HepG2 (cell line): ENCODE results near the gene ARFGEF3. TPM values are rescaled to one million over a fixed set of nuclear protein-coding genes. Genes with fewer than 3 reads are reported as not detected.

Source experiments
- ADNP ChIP-seq: sonication (generic); formaldehyde crosslinking; IDR thresholded peaks from 2 replicates; pipeline ENCODE4 v1.4.0; 2020; ENCODE audit warnings: missing genetic modification reagents
- E2F1 ChIP-seq: sonication (generic); formaldehyde crosslinking; IDR thresholded peaks from 2 replicates; pipeline ENCODE4 v1.5.0; 2020; ENCODE audit warnings: missing genetic modification reagents
- GTF3A ChIP-seq: sonication (generic); formaldehyde crosslinking; conservative IDR thresholded peaks from 2 replicates; pipeline ENCODE4 v1.4.0; 2020; ENCODE audit warnings: mild to moderate bottlenecking, missing genetic modification reagents
- JARID2 ChIP-seq: sonication (generic); formaldehyde crosslinking; IDR thresholded peaks from 2 replicates; pipeline ENCODE4 v1.8.1; 2023; ENCODE audit warnings: missing genetic modification reagents, inconsistent platforms; ENCODE audit not compliant: insufficient replicate concordance
- JUN ChIP-seq: sonication (generic); formaldehyde crosslinking; IDR thresholded peaks from 2 replicates; pipeline ENCODE4 v1.4.0; 2020; ENCODE audit warnings: mild to moderate bottlenecking, missing genetic modification reagents
- MIER3 ChIP-seq: IDR thresholded peaks from 2 replicates; pipeline ENCODE4 v1.6.1; 2016; ENCODE audit warnings: missing compliant biosample characterization, borderline replicate concordance
- NAIF1 ChIP-seq: sonication (generic); formaldehyde crosslinking; IDR thresholded peaks from 2 replicates; pipeline ENCODE4 v1.5.0; 2020; ENCODE audit warnings: mild to moderate bottlenecking, missing genetic modification reagents, borderline replicate concordance
- NR2F1 ChIP-seq, 2 experiments: fragments of 450-650 bp in 1 of 2; formaldehyde crosslinking in 1 of 2; IDR thresholded peaks; 2 replicates each; pipeline versions ENCODE4 v1.5.0 to v1.6.1; 2016 to 2020; ENCODE audit warnings: mild to moderate bottlenecking in 1 of 2, missing compliant biosample characterization in 1 of 2, missing genetic modification reagents in 1 of 2, moderate library complexity in 1 of 2
- PTBP1 ChIP-seq: fragments of 200-400 bp; formaldehyde crosslinking; IDR thresholded peaks from 2 replicates; pipeline ENCODE4 v1.6.1; 2018; ENCODE audit warnings: low read length, low read depth; ENCODE audit not compliant: poor library complexity, severe bottlenecking
- SALL2 ChIP-seq: sonication (generic); formaldehyde crosslinking; IDR thresholded peaks from 2 replicates; pipeline ENCODE4 v1.8.1; 2023; ENCODE audit warnings: mild to moderate bottlenecking, missing genetic modification reagents, inconsistent platforms
- ZBTB25 ChIP-seq: IDR thresholded peaks from 2 replicates; pipeline ENCODE4 v1.6.1; 2018; ENCODE audit warnings: missing genetic modification reagents
- ZFP37 ChIP-seq: sonication (generic); formaldehyde crosslinking; IDR thresholded peaks from 2 replicates; pipeline ENCODE4 v1.4.0; 2020; ENCODE audit warnings: missing genetic modification reagents, borderline replicate concordance
- ZKSCAN8 ChIP-seq: IDR thresholded peaks from 2 replicates; pipeline ENCODE4 v1.6.1; 2016; ENCODE audit warnings: borderline replicate concordance, missing genetic modification reagents, missing compliant biosample characterization
- ZNF329 ChIP-seq: sonication (generic); formaldehyde crosslinking; IDR thresholded peaks from 2 replicates; pipeline ENCODE4 v1.9.0; 2021; ENCODE audit warnings: low read depth, mild to moderate bottlenecking, missing genetic modification reagents
- ZNF331 ChIP-seq: sonication (generic); formaldehyde crosslinking; IDR thresholded peaks from 2 replicates; pipeline ENCODE4 v1.4.0; 2020; ENCODE audit warnings: missing genetic modification reagents
- ZNF430 ChIP-seq: sonication (generic); formaldehyde crosslinking; IDR thresholded peaks from 2 replicates; pipeline ENCODE4 v1.9.0; 2021; ENCODE audit warnings: mild to moderate bottlenecking, missing genetic modification reagents
- ZNF543 ChIP-seq: sonication (generic); formaldehyde crosslinking; IDR thresholded peaks from 2 replicates; pipeline ENCODE4 v1.4.0; 2020; ENCODE audit warnings: mild to moderate bottlenecking, missing genetic modification reagents
- ZNF607 ChIP-seq: sonication (generic); formaldehyde crosslinking; IDR thresholded peaks from 2 replicates; pipeline ENCODE4 v1.5.1; 2020; ENCODE audit warnings: missing genetic modification reagents, mild to moderate bottlenecking, borderline replicate concordance
- ZNF646 ChIP-seq: sonication (generic); formaldehyde crosslinking; IDR thresholded peaks from 2 replicates; pipeline ENCODE4 v1.9.0; 2021; ENCODE audit warnings: mild to moderate bottlenecking, missing genetic modification reagents
- polyA plus RNA-seq, 8 experiments: library from polyadenylated mRNA; depleted of rRNA in 3 of 8; stranded (reverse) in 7 of 8; unstranded in 1 of 8; fragments of >200 nt; fragmentation: Illumina TruSeq in 4 of 8; extraction: Trizol in 4 of 8; gene quantifications; 2 replicates each; pipeline versions ENCODE4 v1.2.1 to v1.2.3, GENCODE V29; 2011 to 2016; ENCODE audit warnings: low read depth in 4 of 8, missing spikeins in 1 of 8, mixed read lengths in 1 of 8; ENCODE audit not compliant: insufficient read depth in 1 of 8
- total RNA-seq, 5 experiments: library from RNA; depleted of rRNA; stranded (reverse); fragments of >200 nt; fragmentation: Illumina TruSeq; extraction: Trizol; gene quantifications; 2 replicates each; pipeline ENCODE4 v1.2.3, GENCODE V29; 2016; ENCODE audit warnings: low read depth in 1 of 5
- TF ChIP-seq, protein P1 (sequence below): sonication (generic); formaldehyde crosslinking; IDR thresholded peaks from 2 replicates; pipeline ENCODE4 v1.8.1; 2023; ENCODE audit warnings: mild to moderate bottlenecking, missing genetic modification reagents

The ARFGEF3 gene
- total and polyA plus RNA-seq, 2 of the 13 experiments (the other 11 are each of a cell fraction or from before 2014, with no cell fraction given), result 0.60 to 2.6 TPM

GRCh38 chr6:138161338-138162110 is at the start of gene ARFGEF3 (continued):
- TF ChIP-seq MIER3 (no peak), ZKSCAN8 (CRISPR knock-in tag) (no peak), PTBP1 (no peak), ADNP (CRISPR knock-in tag) (no peak), ZNF430 (CRISPR knock-in tag) (no peak), JUN (CRISPR knock-in tag) (no peak; the same call in 1 of the 2 replicates), ZNF331 (CRISPR knock-in tag) (no peak), ZBTB25 (CRISPR knock-in tag) (no peak), ZNF607 (CRISPR knock-in tag) (peak; percentile 48; the same call in 1 of the 2 replicates), SALL2 (peak; percentile 79), NAIF1 (CRISPR knock-in tag) (no peak), JARID2 (no peak), ZFP37 (CRISPR knock-in tag) (no peak), NR2F1 (CRISPR knock-in tag; IDR thresholded peaks at IDR 0.05) (no peak), ZNF329 (CRISPR knock-in tag) (peak; percentile 86), E2F1 (CRISPR knock-in tag) (0 out of 2 replicates have a peak, but pooled peaks have one; percentile 15), ZNF543 (CRISPR knock-in tag) (no peak), GTF3A (CRISPR knock-in tag) (0 out of 2 replicates have a peak, but pooled peaks have one; percentile 24), ZNF646 (CRISPR knock-in tag) (no peak)
- TF ChIP-seq, protein P1, sequence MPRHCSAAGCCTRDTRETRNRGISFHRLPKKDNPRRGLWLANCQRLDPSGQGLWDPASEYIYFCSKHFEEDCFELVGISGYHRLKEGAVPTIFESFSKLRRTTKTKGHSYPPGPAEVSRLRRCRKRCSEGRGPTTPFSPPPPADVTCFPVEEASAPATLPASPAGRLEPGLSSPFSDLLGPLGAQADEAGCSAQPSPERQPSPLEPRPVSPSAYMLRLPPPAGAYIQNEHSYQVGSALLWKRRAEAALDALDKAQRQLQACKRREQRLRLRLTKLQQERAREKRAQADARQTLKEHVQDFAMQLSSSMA (CRISPR knock-in tag), result no peak
